Measurements from ENCODE around the gene DNAJC3.
A peak's percentile ranks its signal among the peaks of the same experiment; 100 is the strongest.
"Not testable (repeated sequence)": the region's sequence is repeated elsewhere in the genome, so short reads cannot be mapped to it uniquely, and the experiment has no call there.

DNAJC3 gene

GRCh38 chr13:95690986-95691385 is 14.0 kb downstream of the DNAJC3 start:
- Mint-ChIP-seq H3K36me3 (ENCODE audit: low read depth) (peaks cover 31% of the 10 kb centered on the region), H3K9me3 (peaks cover 15% of the 10 kb centered on the region), H3K4me1 (ENCODE audit: low read depth) (peaks cover 42% of the 10 kb centered on the region)
- not testable (repeated sequence) for H3K27me3 Mint-ChIP-seq, H3K4me3 Mint-ChIP-seq, DNase-seq, H3K27ac Mint-ChIP-seq

- H3K9me3 Mint-ChIP-seq, result peaks cover 10% of the 10 kb centered on the region
- no peak for DNase-seq
- peaks cover 47% of the 10 kb centered on the region for H3K4me1 Mint-ChIP-seq (ENCODE audit: low read depth)
- no peak overlapping the region for H3K4me3 Mint-ChIP-seq
- H3K27ac Mint-ChIP-seq, result no peak overlapping the region
- peaks cover 15% of the 10 kb centered on the region for H3K36me3 Mint-ChIP-seq (ENCODE audit: low read depth)
- no peaks in the 10 kb centered on the region for H3K27me3 Mint-ChIP-seq
These were observed 20.2 kb downstream of the DNAJC3 start for GRCh38 chr13:95697052-95697680.

- Mint-ChIP-seq H3K9me3 (peaks cover 9% of the 10 kb centered on the region), H3K4me3 (no peak overlapping the region), H3K27ac (no peak overlapping the region), H3K27me3 (no peaks in the 10 kb centered on the region), H3K36me3 (ENCODE audit: low read depth) (peaks cover 13% of the 10 kb centered on the region), H3K4me1 (ENCODE audit: low read depth) (peaks cover 56% of the 10 kb centered on the region)
- DNase-seq, result no peak
These were observed 21.3 kb downstream of the DNAJC3 start for GRCh38 chr13:95698047-95698749.

GRCh38 chr13:95703576-95703975 is 26.6 kb downstream of the DNAJC3 start:
- peaks cover 74% of the 10 kb centered on the region for H3K4me1 Mint-ChIP-seq (ENCODE audit: low read depth)
- H3K27me3 Mint-ChIP-seq, result no peaks in the 10 kb centered on the region
- no peak for DNase-seq
- no peaks in the 10 kb centered on the region for H3K9me3 Mint-ChIP-seq
- peaks cover 17% of the 10 kb centered on the region for H3K36me3 Mint-ChIP-seq (ENCODE audit: low read depth)
- no peak overlapping the region for H3K4me3 Mint-ChIP-seq
- peak overlapping the region; percentile 16 for H3K27ac Mint-ChIP-seq

- peaks cover 21% of the 10 kb centered on the region for H3K36me3 Mint-ChIP-seq (ENCODE audit: low read depth)
- DNase-seq, result no peak
- no peak overlapping the region for H3K4me3 Mint-ChIP-seq
- peaks cover 65% of the 10 kb centered on the region for H3K4me1 Mint-ChIP-seq (ENCODE audit: low read depth)
- no peaks in the 10 kb centered on the region for H3K27me3 Mint-ChIP-seq
- no peak overlapping the region for H3K27ac Mint-ChIP-seq
- no peaks in the 10 kb centered on the region for H3K9me3 Mint-ChIP-seq
These were observed 27.6 kb downstream of the DNAJC3 start for GRCh38 chr13:95704510-95704909.

- Mint-ChIP-seq H3K4me1 (ENCODE audit: low read depth) (peaks cover 52% of the 10 kb centered on the region), H3K27ac (no peak overlapping the region), H3K4me3 (no peak overlapping the region), H3K36me3 (ENCODE audit: low read depth) (peaks cover 35% of the 10 kb centered on the region), H3K27me3 (no peaks in the 10 kb centered on the region), H3K9me3 (no peaks in the 10 kb centered on the region)
- DNase-seq, result no peak
These were observed 29.4 kb downstream of the DNAJC3 start for GRCh38 chr13:95706356-95706755.

GRCh38 chr13:95707035-95707434 is 30.1 kb downstream of the DNAJC3 start:
- DNase-seq, result no peak
- Mint-ChIP-seq H3K9me3 (no peaks in the 10 kb centered on the region), H3K36me3 (ENCODE audit: low read depth) (peaks cover 42% of the 10 kb centered on the region), H3K27me3 (no peaks in the 10 kb centered on the region), H3K4me1 (ENCODE audit: low read depth) (peaks cover 46% of the 10 kb centered on the region), H3K27ac (peak overlapping the region; percentile 3), H3K4me3 (no peak overlapping the region)

- no peaks in the 10 kb centered on the region for H3K9me3 Mint-ChIP-seq
- H3K4me1 Mint-ChIP-seq (ENCODE audit: low read depth), result peaks cover 39% of the 10 kb centered on the region
- DNase-seq, result no peak
- H3K27ac Mint-ChIP-seq, result peak overlapping the region; percentile 3
- no peaks in the 10 kb centered on the region for H3K27me3 Mint-ChIP-seq
- H3K4me3 Mint-ChIP-seq, result no peak overlapping the region
- H3K36me3 Mint-ChIP-seq (ENCODE audit: low read depth), result peaks cover 49% of the 10 kb centered on the region
These were observed 30.8 kb downstream of the DNAJC3 start for GRCh38 chr13:95707442-95708390.

GRCh38 chr13:95708391-95708774 is 31.4 kb downstream of the DNAJC3 start:
- Mint-ChIP-seq H3K27me3 (no peaks in the 10 kb centered on the region), H3K9me3 (peaks cover 3% of the 10 kb centered on the region), H3K36me3 (ENCODE audit: low read depth) (peaks cover 55% of the 10 kb centered on the region), H3K4me1 (ENCODE audit: low read depth) (peaks cover 33% of the 10 kb centered on the region), H3K27ac (no peak overlapping the region), H3K4me3 (no peak overlapping the region)
- DNase-seq, result no peak

GRCh38 chr13:95708811-95709500 is 32.0 kb downstream of the DNAJC3 start:
- Mint-ChIP-seq H3K36me3 (ENCODE audit: low read depth) (peaks cover 61% of the 10 kb centered on the region), H3K27ac (no peak overlapping the region), H3K4me1 (ENCODE audit: low read depth) (peaks cover 28% of the 10 kb centered on the region), H3K4me3 (no peak overlapping the region), H3K9me3 (peaks cover 3% of the 10 kb centered on the region), H3K27me3 (no peaks in the 10 kb centered on the region)
- DNase-seq, result no peak

- Mint-ChIP-seq H3K36me3 (ENCODE audit: low read depth) (peaks cover 68% of the 10 kb centered on the region), H3K4me3 (no peak overlapping the region), H3K4me1 (ENCODE audit: low read depth) (peaks cover 18% of the 10 kb centered on the region), H3K9me3 (peaks cover 3% of the 10 kb centered on the region), H3K27ac (no peak overlapping the region), H3K27me3 (no peaks in the 10 kb centered on the region)
- no peak for DNase-seq
These were observed 33.4 kb downstream of the DNAJC3 start for GRCh38 chr13:95710313-95710712.

GRCh38 chr13:95712846-95713245 is 35.9 kb downstream of the DNAJC3 start:
- not testable (repeated sequence) for H3K4me1 Mint-ChIP-seq (ENCODE audit: low read depth); H3K4me3 Mint-ChIP-seq; H3K27me3 Mint-ChIP-seq; H3K9me3 Mint-ChIP-seq; H3K27ac Mint-ChIP-seq; DNase-seq
- peaks cover 85% of the 10 kb centered on the region for H3K36me3 Mint-ChIP-seq (ENCODE audit: low read depth)

GRCh38 chr13:95713651-95714050 is 36.7 kb downstream of the DNAJC3 start:
- H3K27me3 Mint-ChIP-seq, result no peaks in the 10 kb centered on the region
- H3K36me3 Mint-ChIP-seq (ENCODE audit: low read depth), result peaks cover 86% of the 10 kb centered on the region
- no peak for DNase-seq
- no peak overlapping the region for H3K4me3 Mint-ChIP-seq
- no peak overlapping the region for H3K27ac Mint-ChIP-seq
- H3K9me3 Mint-ChIP-seq, result peaks cover 7% of the 10 kb centered on the region
- H3K4me1 Mint-ChIP-seq (ENCODE audit: low read depth), result no peaks in the 10 kb centered on the region

- Mint-ChIP-seq H3K36me3 (ENCODE audit: low read depth) (peaks cover 90% of the 10 kb centered on the region), H3K4me1 (ENCODE audit: low read depth) (peaks cover 1% of the 10 kb centered on the region)
These were observed 37.3 kb downstream of the DNAJC3 start for GRCh38 chr13:95714142-95714832.

More at GRCh38 chr13:95714142-95714832, 37.3 kb downstream of the DNAJC3 start:
- no peak for DNase-seq
- no peak overlapping the region for H3K4me3 Mint-ChIP-seq
- peaks cover 7% of the 10 kb centered on the region for H3K9me3 Mint-ChIP-seq
- no peak overlapping the region for H3K27ac Mint-ChIP-seq
- no peaks in the 10 kb centered on the region for H3K27me3 Mint-ChIP-seq
